ENCODE measurements around the gene CENPX. TPM values are rescaled to one million over a fixed set of nuclear protein-coding genes. Genes with fewer than 3 reads are reported as not detected.
A peak's percentile ranks its signal among the peaks of the same experiment; 100 is the strongest.

CENPX gene
- total and polyA plus RNA-seq, 8 donors, result 14.0 to 62.4 (median 19.8) TPM

DNA sequence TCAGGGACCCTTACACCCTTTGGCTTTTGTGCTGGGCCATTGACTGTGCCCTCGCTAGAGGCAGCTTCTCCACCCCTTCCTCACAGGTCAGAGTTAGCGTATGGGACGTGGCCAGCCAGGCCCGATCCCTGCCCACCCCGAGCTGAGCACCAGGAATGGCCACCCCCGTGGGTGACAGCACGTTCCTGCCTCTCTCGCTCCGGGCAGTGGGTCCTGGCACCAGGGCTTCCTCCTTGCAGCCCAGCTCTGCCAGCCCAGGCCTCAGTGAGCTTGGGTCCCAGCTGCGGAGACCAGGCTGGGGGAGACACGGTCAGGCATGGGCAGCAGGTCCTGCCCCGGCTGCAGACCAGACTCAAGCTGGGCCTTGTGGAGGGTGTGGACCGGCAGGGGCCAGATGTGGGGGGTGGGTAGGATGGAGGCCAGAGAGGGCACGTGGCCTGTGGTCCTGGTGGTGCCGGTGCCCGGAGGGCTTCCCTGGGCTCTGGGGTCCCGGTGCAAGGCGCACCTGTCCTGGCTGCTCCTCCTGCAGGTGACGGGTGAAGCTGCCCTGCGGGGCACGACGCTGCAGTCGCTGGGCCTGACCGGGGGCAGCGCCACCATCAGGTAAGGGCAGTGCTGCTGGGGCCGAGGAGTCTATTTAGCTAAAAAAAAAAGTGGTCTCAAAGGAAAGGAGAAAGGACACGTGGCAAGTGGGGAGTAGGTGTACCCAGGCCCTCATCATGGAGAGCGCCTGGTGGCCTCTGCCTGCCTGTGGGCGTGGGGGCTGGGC lies 27.0 kb downstream of the CENPX start:
- WGBS, 2 donors, result 93 to 94% methylated on average over 29 of the region's 29 CpGs
- FAIRE-seq, result no peak

DNA sequence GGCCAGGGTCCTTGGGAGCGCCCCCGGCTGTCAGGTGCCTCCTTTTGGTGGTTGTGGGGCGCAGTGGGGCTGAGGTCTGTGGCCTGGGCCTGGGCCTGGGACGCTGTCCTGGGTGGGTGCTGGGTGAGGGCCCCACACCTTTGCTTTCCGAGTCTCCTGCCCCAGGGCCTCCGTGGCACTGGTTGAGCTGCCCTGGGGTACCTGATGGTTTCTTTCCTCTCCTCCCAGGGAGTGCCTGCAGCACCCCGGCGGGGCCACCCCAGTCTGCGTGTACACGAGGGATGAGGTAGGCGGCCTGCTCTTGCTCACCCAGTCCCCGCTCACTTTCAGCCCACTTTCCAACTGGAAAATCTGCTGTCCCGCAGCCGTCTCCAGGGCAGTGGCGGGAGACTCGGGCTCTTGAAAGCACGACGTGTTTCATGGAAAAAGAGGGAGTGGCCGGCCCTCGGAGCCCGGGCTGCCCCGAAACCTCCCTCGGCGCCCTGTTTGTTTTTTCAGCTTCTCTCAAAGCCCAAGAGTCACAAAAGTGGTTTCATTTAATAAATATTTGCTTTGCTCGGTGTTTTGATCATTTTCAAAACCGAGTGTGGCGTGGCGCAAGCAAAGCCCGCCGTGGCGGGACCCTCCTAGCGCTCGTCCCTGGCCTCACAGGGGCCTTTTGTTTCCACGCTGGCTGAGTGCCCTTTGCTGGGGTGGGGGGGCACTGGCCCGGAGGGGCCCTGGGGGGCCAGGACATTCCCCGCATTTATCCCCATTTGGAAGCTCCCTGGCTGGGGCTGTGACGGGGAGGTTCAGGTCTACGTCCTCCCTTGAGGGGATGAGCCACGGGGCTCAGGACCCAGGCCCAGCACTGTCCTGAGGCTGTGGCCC lies 27.9 kb downstream of the CENPX start:
- WGBS, 2 donors, result 89 to 90% methylated on average over 39 of the region's 39 CpGs
- no peaks in the 10 kb centered on the region for H3K27me3 ChIP-seq
- no peaks in the 10 kb centered on the region for H3K36me3 ChIP-seq
- ATAC-seq, result no peak
- no peak overlapping the region for H3K4me3 ChIP-seq
- peaks cover 15 to 20% (median 17%) of the 10 kb centered on the region in 3 donors for H3K4me1 ChIP-seq
- no peak for FAIRE-seq
- DNase-seq, result peak in 2 of 6 donors; percentile 27 to 72
- intact Hi-C loops (cut with DNase I), result no loop called here
- H3K27ac ChIP-seq, result no peak overlapping the region
- H3K9me3 ChIP-seq, result no peaks in the 10 kb centered on the region
- TF ChIP-seq, protein P1, sequence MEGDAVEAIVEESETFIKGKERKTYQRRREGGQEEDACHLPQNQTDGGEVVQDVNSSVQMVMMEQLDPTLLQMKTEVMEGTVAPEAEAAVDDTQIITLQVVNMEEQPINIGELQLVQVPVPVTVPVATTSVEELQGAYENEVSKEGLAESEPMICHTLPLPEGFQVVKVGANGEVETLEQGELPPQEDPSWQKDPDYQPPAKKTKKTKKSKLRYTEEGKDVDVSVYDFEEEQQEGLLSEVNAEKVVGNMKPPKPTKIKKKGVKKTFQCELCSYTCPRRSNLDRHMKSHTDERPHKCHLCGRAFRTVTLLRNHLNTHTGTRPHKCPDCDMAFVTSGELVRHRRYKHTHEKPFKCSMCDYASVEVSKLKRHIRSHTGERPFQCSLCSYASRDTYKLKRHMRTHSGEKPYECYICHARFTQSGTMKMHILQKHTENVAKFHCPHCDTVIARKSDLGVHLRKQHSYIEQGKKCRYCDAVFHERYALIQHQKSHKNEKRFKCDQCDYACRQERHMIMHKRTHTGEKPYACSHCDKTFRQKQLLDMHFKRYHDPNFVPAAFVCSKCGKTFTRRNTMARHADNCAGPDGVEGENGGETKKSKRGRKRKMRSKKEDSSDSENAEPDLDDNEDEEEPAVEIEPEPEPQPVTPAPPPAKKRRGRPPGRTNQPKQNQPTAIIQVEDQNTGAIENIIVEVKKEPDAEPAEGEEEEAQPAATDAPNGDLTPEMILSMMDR (IDR thresholded peaks at IDR 0.05), result no peak

More for the DNA sequence above, 27.0 kb downstream of the CENPX start:
- TF ChIP-seq, protein P1 (IDR thresholded peaks at IDR 0.05), result no peak
- Histone ChIP-seq H3K27me3 (no peaks in the 10 kb centered on the region), H3K27ac (no peak overlapping the region), H3K4me3 (no peak overlapping the region), H3K36me3 (no peaks in the 10 kb centered on the region), H3K4me1 (peaks cover 14 to 20% (median 17%) of the 10 kb centered on the region in 3 donors), H3K9me3 (no peaks in the 10 kb centered on the region)
- DNase-seq (peak in 2 of 6 donors; percentile 28 to 82), ATAC-seq (no peak)
- intact Hi-C loops (cut with DNase I), result no loop called here

DNA sequence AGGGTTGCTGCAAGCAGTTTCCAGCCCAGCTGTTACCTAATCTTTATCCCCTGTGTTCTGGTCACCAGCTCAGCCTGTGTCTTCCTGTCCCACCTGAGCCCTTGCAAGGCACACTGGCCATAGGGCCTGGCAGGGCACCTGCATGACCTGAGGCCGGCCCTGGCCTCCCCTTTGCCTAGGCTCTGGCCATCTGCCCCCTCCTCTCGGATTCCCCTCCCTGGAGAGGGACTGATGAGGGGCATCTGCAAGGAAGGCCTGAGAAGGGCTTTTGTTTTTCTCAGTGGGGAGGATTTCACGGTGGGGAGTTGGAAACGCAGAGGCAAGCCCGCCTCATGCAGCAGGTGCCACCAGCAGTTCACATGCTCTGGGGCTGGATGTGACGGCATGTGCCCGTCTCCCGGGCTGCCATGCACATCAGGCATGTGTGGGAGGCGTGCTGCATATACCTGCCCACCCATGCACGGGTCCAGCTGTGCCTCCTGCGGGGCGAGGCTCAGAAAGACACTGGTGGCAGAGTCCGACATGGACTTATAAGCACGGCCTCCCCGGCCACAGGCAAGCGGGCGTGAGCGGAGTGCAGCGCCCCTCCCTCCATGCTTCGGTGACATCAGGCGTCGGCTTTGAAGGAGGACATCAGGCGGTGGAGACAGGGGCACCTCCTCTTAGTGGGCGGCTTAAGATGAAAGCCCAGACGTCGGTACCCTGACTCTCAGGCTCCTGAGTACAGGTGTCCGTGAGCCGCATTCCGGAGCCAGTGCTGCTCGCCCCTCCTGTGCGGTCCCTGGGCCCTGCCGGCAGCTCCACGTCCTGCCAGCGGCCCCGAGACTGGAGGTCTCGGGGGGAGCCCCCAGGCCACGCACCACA lies 28.7 kb downstream of the CENPX start:
- Histone ChIP-seq H3K36me3 (no peaks in the 10 kb centered on the region), H3K4me1 (peaks cover 15 to 20% (median 17%) of the 10 kb centered on the region in 3 donors), H3K4me3 (no peak overlapping the region), H3K9me3 (no peaks in the 10 kb centered on the region), H3K27ac (no peak overlapping the region), H3K27me3 (no peaks in the 10 kb centered on the region)
- intact Hi-C loops (cut with DNase I), result no loop called here
- 94 to 95% methylated on average over 34 to 37 of the region's 37 CpGs for WGBS, 2 donors
- no peak for FAIRE-seq
- TF ChIP-seq, protein P1 (IDR thresholded peaks at IDR 0.05), result no peak
- peak in 2 of 6 donors; percentile 34 to 72 for DNase-seq
- ATAC-seq, result no peak

DNA sequence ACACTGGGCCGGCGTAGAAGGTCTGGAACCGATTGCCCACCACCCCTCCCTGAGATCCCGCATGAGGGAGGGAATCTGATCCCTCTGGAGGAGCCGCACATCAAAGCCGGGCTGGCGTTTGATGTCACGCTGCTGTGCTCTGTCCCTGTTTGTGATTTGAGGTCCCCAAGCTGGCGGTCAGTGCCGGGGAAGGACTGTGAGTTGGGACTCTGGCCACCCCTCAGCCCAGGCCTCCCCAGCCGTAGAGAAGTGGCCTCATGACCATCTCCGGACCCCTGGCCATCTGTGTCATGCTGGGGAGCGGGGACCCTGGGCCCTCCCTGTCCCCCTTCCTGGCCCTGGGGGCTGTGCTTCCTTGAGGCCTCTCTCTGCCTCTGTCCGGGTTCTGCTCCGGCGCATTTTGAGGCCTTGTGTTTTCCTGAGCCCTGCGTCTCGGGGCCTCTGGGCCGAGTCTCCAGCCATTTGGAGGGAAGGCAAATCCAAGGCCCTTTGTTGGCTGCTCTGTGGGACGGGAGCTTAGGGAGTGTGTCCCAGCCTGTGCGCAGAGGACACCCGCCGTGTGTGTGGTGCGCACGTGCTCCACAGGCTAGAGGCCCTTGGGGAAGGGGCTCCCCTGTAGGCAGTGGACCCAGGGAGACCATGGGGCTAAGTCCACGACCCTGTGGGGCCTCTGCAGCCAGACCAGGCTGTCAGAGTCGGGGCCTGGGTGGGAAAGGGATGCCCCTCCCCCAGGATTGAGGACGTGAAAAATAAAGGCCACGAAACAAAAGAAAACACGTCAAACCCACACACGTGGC lies 30.2 kb downstream of the CENPX start:
- peaks cover 15 to 20% (median 17%) of the 10 kb centered on the region in 3 donors for H3K4me1 ChIP-seq
- FAIRE-seq (no peak), ATAC-seq (no peak), DNase-seq (peak in 2 of 6 donors; percentile 43 to 75)
- H3K4me3 ChIP-seq, result peak overlapping the region in 2 of 4 donors; percentile 13 to 26
- H3K9me3 ChIP-seq, result no peaks in the 10 kb centered on the region
- H3K27me3 ChIP-seq, result no peaks in the 10 kb centered on the region
- intact Hi-C loops (cut with DNase I), result no loop called here
- 74 to 76% methylated on average over 31 of the region's 31 CpGs for WGBS, 2 donors
- TF ChIP-seq, protein P1 (IDR thresholded peaks at IDR 0.05), result no peak
- peak overlapping the region; percentile 49 to 79 (median 72) for H3K27ac ChIP-seq
- H3K36me3 ChIP-seq, result no peaks in the 10 kb centered on the region
